ENCODE results near the gene RAB3GAP1.

RAB3GAP1 gene

GRCh38 chr2:135189148-135189547, 137.1 kb downstream of the RAB3GAP1 start:
- POLR2A ChIA-PET = no interaction called here
- CTCF ChIA-PET = no interaction called here

DNA sequence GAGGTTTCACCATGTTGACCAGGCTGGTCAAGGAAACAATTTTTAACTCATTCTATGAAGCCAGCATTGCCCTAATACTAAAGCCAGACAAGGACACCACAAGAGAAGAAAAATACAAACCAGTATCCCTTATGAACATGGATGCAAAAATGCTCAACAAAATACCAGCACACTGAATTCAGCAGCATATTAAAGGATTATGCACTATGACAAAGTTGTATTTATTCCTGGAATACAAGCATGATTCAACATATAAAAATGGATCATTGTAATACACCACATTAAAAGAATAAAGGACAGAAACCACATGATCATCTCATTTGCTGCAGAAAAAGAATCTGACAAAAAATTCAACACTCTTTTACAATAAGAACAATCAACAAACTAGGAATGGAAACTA, 138.7 kb downstream of the RAB3GAP1 start:
- TF ChIP-seq SP1 (IDR thresholded peaks at IDR 0.05) (no peak), FOXA1 (IDR thresholded peaks at IDR 0.05) (no peak), LEF1 (IDR thresholded peaks at IDR 0.05; ENCODE audit: borderline replicate concordance) (no peak), NFRKB (IDR thresholded peaks at IDR 0.05) (no peak), ELF4 (IDR thresholded peaks at IDR 0.05) (no peak), BHLHE40 (IDR thresholded peaks at IDR 0.05; ENCODE audit: borderline replicate concordance) (no peak)
- no peak for DNase-seq (ENCODE audit: extremely low spot score)
- ChIA-PET CTCF (interaction anchor here (0.6 kb wide), 1 partner anchor 395 kb away, joined by 3 read pairs; no protein-coding TSS in a partner anchor), POLR2A (no interaction called here)

More at GRCh38 chr2:135189148-135189547, 137.1 kb downstream of the RAB3GAP1 start:
- no peak for DNase-seq (ENCODE audit: extremely low spot score)
- no peak for TF ChIP-seq HDGF (IDR thresholded peaks at IDR 0.05; ENCODE audit: borderline replicate concordance)
- no peak for TF ChIP-seq ZNF384 (IDR thresholded peaks at IDR 0.05)
- no peak for TF ChIP-seq SUZ12 (IDR thresholded peaks at IDR 0.05)
- no peak for TF ChIP-seq SP1 (IDR thresholded peaks at IDR 0.05)
- TF ChIP-seq FOXA1 (IDR thresholded peaks at IDR 0.05) = no peak
- no peak for TF ChIP-seq ELF4 (IDR thresholded peaks at IDR 0.05)
- TF ChIP-seq FOXK2 (IDR thresholded peaks at IDR 0.05) = no peak
- TF ChIP-seq ARNT (IDR thresholded peaks at IDR 0.05) = no peak
- no peak for TF ChIP-seq BHLHE40 (IDR thresholded peaks at IDR 0.05; ENCODE audit: borderline replicate concordance)
- TF ChIP-seq LEF1 (IDR thresholded peaks at IDR 0.05; ENCODE audit: borderline replicate concordance) = no peak
- TF ChIP-seq L3MBTL2 (conservative IDR thresholded peaks at IDR 0.05) = no peak

DNA sequence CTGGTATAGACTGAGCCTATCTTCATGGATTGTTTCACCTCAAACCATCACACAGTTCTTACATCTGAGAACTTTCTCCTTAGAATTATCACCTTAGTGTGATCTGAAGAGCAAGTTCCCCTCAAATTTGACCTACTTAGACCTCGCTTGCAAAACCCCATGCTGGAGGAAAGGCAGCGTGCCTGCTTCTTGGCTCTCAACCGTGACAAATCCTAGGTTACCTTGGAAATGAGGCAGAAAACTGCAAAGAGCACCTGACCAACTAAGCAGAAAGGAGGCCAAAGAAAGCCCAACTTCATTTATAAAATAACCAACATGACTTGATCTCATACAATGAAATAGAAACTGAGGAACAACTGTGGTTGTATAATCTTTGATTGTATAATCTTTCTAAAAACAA, 146.4 kb downstream of the RAB3GAP1 start:
- no peak for TF ChIP-seq BHLHE40 (IDR thresholded peaks at IDR 0.05; ENCODE audit: borderline replicate concordance)
- TF ChIP-seq CTBP1 (IDR thresholded peaks at IDR 0.05; ENCODE audit: borderline replicate concordance) = no peak
- no peak for TF ChIP-seq L3MBTL2 (conservative IDR thresholded peaks at IDR 0.05)
- TF ChIP-seq NFRKB (IDR thresholded peaks at IDR 0.05) = no peak
- no peak for TF ChIP-seq ARNT (IDR thresholded peaks at IDR 0.05)
- no peak for TF ChIP-seq HDGF (IDR thresholded peaks at IDR 0.05; ENCODE audit: borderline replicate concordance)
- TF ChIP-seq SUZ12 (IDR thresholded peaks at IDR 0.05) = no peak
- no peak for TF ChIP-seq FOXM1 (IDR thresholded peaks at IDR 0.05; ENCODE audit: borderline replicate concordance)
- TF ChIP-seq TARDBP (IDR thresholded peaks at IDR 0.05) = no peak
- TF ChIP-seq ELF4 (IDR thresholded peaks at IDR 0.05) = no peak
- TF ChIP-seq LEF1 (IDR thresholded peaks at IDR 0.05; ENCODE audit: borderline replicate concordance) = no peak
- TF ChIP-seq, protein P1, sequence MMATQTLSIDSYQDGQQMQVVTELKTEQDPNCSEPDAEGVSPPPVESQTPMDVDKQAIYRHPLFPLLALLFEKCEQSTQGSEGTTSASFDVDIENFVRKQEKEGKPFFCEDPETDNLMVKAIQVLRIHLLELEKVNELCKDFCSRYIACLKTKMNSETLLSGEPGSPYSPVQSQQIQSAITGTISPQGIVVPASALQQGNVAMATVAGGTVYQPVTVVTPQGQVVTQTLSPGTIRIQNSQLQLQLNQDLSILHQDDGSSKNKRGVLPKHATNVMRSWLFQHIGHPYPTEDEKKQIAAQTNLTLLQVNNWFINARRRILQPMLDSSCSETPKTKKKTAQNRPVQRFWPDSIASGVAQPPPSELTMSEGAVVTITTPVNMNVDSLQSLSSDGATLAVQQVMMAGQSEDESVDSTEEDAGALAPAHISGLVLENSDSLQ (IDR thresholded peaks at IDR 0.05) = no peak
- no peak for TF ChIP-seq SP1 (IDR thresholded peaks at IDR 0.05)
- no peak for TF ChIP-seq ZNF384 (IDR thresholded peaks at IDR 0.05)
- POLR2A ChIA-PET = no interaction called here
- CTCF ChIA-PET = no interaction called here

DNA sequence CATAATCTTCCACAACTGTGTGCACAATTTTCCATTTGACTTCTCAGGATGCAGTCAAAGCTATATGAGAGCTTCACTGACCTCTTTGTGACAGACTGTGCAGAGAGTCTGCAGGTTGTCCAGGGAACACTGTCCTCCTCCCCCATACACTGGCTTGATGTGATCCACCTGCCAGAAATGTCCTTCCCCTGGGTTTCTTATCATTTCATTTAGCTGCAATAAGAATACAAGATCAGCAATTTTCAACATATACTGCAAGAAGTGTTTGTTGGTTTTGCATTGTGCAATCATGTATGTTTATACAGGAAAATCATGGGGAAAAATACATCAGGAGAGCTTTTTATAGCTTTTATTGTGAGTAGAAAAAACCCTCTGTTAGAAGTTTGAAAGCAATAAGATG, 150.7 kb downstream of the RAB3GAP1 start:
- no peak for TF ChIP-seq ARNT (IDR thresholded peaks at IDR 0.05)
- TF ChIP-seq SP1 (IDR thresholded peaks at IDR 0.05) = no peak
- no peak for TF ChIP-seq SUZ12 (IDR thresholded peaks at IDR 0.05)
- no peak for TF ChIP-seq LEF1 (IDR thresholded peaks at IDR 0.05; ENCODE audit: borderline replicate concordance)
- no peak for TF ChIP-seq TARDBP (IDR thresholded peaks at IDR 0.05)
- no peak for TF ChIP-seq FOXM1 (IDR thresholded peaks at IDR 0.05; ENCODE audit: borderline replicate concordance)
- TF ChIP-seq ZNF384 (IDR thresholded peaks at IDR 0.05) = no peak
- no peak for TF ChIP-seq ELF4 (IDR thresholded peaks at IDR 0.05)
- no peak for TF ChIP-seq FOXK2 (IDR thresholded peaks at IDR 0.05)
- no peak for TF ChIP-seq BHLHE40 (IDR thresholded peaks at IDR 0.05; ENCODE audit: borderline replicate concordance)
- TF ChIP-seq L3MBTL2 (conservative IDR thresholded peaks at IDR 0.05) = no peak
- TF ChIP-seq NFRKB (IDR thresholded peaks at IDR 0.05) = no peak
- TF ChIP-seq, protein P1 (IDR thresholded peaks at IDR 0.05) = no peak
- no peak for TF ChIP-seq FOXA1 (IDR thresholded peaks at IDR 0.05)
- TF ChIP-seq CTBP1 (IDR thresholded peaks at IDR 0.05; ENCODE audit: borderline replicate concordance) = no peak
- no peak for TF ChIP-seq HDGF (IDR thresholded peaks at IDR 0.05; ENCODE audit: borderline replicate concordance)
- ChIA-PET POLR2A (no interaction called here), CTCF (no interaction called here)
- DNase-seq (ENCODE audit: extremely low spot score) = no peak

More for the DNA sequence above, 146.4 kb downstream of the RAB3GAP1 start:
- DNase-seq (ENCODE audit: extremely low spot score) = no peak

DNA sequence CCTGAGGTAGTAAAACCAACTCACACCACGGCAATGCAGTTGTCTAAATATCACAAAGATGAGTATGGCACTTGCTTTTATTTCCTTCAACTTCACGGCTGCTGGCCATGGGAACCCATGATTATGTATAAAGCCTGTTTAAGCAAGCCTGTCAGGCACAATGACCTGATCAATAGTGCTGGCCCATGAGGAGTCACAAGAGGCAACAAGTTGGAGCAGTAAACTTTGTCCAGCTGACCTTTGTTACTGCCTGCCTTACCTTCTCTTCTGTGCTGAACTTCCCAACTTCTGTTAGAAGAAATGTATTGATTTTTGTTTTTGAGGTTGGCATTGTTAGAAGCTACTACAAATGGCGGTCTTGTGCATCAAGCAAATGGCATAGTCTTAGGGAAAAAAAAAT, 151.9 kb downstream of the RAB3GAP1 start:
- no peak for DNase-seq (ENCODE audit: extremely low spot score)
- ChIA-PET POLR2A (no interaction called here), CTCF (interaction anchor here (0.6 kb wide), 1 partner anchor 14 kb away, joined by 3 read pairs; no protein-coding TSS in a partner anchor)
- TF ChIP-seq CTBP1 (IDR thresholded peaks at IDR 0.05; ENCODE audit: borderline replicate concordance) (no peak), ELF4 (IDR thresholded peaks at IDR 0.05) (no peak), LEF1 (IDR thresholded peaks at IDR 0.05; ENCODE audit: borderline replicate concordance) (no peak), FOXM1 (IDR thresholded peaks at IDR 0.05; ENCODE audit: borderline replicate concordance) (no peak), FOXK2 (IDR thresholded peaks at IDR 0.05) (no peak), ZNF384 (IDR thresholded peaks at IDR 0.05) (no peak), TARDBP (IDR thresholded peaks at IDR 0.05) (no peak), BHLHE40 (IDR thresholded peaks at IDR 0.05; ENCODE audit: borderline replicate concordance) (no peak), FOXA1 (IDR thresholded peaks at IDR 0.05) (no peak), NFRKB (IDR thresholded peaks at IDR 0.05) (no peak), SUZ12 (IDR thresholded peaks at IDR 0.05) (no peak), SP1 (IDR thresholded peaks at IDR 0.05) (no peak), ARNT (IDR thresholded peaks at IDR 0.05) (no peak), HDGF (IDR thresholded peaks at IDR 0.05; ENCODE audit: borderline replicate concordance) (no peak)
- TF ChIP-seq, protein P1 (IDR thresholded peaks at IDR 0.05) = no peak

DNA sequence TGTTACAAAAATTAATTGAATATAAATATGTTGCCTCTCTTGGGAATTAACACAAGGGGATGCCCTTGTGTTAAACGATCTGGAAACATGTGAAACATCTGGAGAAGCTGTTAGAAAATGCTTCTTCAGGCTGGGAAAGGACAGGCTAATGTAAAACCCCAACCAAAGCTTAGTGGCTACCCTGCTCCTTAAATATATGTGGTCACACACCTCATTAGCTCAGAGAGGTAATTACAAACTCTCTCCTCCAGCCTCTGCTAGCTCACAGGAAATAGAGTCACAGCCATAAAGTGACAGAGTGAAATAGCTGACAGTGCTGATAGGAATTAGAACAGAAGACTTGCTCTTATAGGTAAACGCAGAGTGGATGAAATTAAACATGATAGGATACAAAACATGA, 155.9 kb downstream of the RAB3GAP1 start:
- ChIA-PET POLR2A (no interaction called here), CTCF (no interaction called here)
- no peak for DNase-seq (ENCODE audit: extremely low spot score)
- no peak for TF ChIP-seq TARDBP (IDR thresholded peaks at IDR 0.05)
- TF ChIP-seq, protein P1 (IDR thresholded peaks at IDR 0.05) = no peak
- TF ChIP-seq SP1 (IDR thresholded peaks at IDR 0.05) = no peak
- TF ChIP-seq LEF1 (IDR thresholded peaks at IDR 0.05; ENCODE audit: borderline replicate concordance) = no peak
- TF ChIP-seq NFRKB (IDR thresholded peaks at IDR 0.05) = no peak
- no peak for TF ChIP-seq ZNF384 (IDR thresholded peaks at IDR 0.05)
- no peak for TF ChIP-seq ARNT (IDR thresholded peaks at IDR 0.05)
- no peak for TF ChIP-seq SUZ12 (IDR thresholded peaks at IDR 0.05)
- no peak for TF ChIP-seq BHLHE40 (IDR thresholded peaks at IDR 0.05; ENCODE audit: borderline replicate concordance)
- TF ChIP-seq FOXM1 (IDR thresholded peaks at IDR 0.05; ENCODE audit: borderline replicate concordance) = no peak
- TF ChIP-seq ELF4 (IDR thresholded peaks at IDR 0.05) = no peak
- TF ChIP-seq CTBP1 (IDR thresholded peaks at IDR 0.05; ENCODE audit: borderline replicate concordance) = no peak
